ENCODE measurements around the gene PKP1.
"Not testable (repeated sequence)": the region's sequence is repeated elsewhere in the genome, so short reads cannot be mapped to it uniquely, and the experiment has no call there.

PKP1 gene

DNA sequence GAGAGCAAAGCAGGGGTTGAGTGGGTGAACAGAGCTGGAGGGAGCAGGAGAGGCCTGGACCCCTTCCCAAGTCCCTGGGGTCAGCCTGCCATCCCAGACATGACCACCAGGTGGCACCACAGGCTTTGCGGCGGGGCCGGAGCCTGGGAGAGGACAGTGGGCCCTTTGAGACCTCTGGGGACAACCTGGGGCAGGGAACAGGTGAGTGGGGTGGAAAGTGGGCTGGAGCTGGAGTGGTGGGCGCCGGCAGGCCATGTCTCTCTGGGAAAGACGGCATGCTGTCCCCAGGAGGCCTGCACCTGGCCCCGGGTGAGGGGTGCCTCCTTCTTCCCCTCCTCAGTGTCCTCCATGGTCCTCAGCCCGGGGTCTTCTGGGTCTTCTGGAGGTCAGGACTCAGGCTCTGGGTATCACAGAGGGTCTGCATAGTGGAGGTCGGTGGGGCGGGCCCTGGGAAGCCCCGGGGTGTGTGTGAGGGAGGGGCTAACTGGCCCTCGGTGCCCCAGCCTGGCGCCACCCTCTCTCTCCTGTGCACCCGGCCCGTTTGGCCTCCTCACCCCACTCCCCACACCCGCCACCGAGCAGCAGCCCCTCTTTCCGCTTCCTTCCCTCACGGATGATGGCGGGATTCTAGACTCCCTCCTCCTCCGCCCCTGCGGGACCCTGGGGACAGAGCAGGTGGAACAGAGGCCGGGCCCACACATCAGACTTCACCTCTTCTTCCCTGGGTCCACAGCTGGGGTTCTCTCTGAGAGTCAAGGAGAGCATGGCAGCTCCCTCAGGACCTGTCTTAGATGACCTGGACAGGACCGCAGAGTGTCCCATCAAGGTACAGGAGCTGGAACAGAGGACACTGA, 28.5 kb upstream of the PKP1 start:
- TF ChIP-seq, protein P1, sequence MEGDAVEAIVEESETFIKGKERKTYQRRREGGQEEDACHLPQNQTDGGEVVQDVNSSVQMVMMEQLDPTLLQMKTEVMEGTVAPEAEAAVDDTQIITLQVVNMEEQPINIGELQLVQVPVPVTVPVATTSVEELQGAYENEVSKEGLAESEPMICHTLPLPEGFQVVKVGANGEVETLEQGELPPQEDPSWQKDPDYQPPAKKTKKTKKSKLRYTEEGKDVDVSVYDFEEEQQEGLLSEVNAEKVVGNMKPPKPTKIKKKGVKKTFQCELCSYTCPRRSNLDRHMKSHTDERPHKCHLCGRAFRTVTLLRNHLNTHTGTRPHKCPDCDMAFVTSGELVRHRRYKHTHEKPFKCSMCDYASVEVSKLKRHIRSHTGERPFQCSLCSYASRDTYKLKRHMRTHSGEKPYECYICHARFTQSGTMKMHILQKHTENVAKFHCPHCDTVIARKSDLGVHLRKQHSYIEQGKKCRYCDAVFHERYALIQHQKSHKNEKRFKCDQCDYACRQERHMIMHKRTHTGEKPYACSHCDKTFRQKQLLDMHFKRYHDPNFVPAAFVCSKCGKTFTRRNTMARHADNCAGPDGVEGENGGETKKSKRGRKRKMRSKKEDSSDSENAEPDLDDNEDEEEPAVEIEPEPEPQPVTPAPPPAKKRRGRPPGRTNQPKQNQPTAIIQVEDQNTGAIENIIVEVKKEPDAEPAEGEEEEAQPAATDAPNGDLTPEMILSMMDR (IDR thresholded peaks at IDR 0.05; ENCODE audit: borderline replicate concordance, insufficient read depth, low read depth, low read length), result peak; percentile 97
- H3K4me3 ChIP-seq (ENCODE audit: low read depth, low read length), result no peak overlapping the region

DNA sequence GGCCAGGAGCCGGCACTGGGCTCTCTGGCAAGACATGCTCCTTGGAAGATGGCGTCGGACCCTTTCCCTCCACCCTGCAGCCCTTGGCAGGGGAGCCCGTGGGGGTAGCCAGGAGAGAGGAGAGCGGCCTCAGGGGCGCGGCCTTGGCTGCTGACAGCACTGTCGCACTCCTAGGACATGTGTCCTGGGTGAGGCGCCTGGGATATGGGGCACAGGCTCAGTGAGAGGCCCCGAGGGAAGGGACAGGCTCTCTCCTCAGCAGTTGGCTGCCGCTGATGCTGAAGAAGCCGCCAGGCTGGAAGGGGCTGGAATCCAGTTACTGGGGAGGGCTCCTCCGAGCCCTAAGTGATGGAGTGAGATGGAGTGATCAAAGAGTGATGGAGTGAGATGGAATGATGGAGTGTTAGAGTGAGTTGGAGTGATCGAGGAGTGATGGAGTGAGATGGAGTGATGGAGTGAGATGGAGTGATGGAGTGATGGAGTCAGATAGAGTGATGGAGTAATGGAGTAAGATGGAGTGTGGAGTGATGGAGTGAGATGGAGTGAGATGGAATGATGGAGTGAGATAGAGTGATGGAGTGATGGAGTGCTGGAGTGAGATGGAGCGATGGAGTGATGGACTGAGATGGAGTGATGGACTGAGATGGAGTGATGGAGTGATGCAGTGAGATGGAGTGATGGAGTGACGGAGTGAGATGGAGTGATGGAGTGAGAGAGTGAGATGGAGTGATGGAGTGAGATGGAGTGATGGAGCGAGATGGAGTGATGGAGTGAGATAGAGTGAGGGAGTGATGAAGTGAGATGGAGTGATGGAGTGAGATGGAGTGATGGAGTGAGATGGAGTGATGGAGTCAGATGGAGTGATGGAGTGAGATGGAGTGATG, 27.6 kb upstream of the PKP1 start:
- TF ChIP-seq, protein P1 (IDR thresholded peaks at IDR 0.05; ENCODE audit: borderline replicate concordance, insufficient read depth, low read depth, low read length), result no peak
- H3K4me3 ChIP-seq (ENCODE audit: low read depth, low read length), result no peak overlapping the region

DNA sequence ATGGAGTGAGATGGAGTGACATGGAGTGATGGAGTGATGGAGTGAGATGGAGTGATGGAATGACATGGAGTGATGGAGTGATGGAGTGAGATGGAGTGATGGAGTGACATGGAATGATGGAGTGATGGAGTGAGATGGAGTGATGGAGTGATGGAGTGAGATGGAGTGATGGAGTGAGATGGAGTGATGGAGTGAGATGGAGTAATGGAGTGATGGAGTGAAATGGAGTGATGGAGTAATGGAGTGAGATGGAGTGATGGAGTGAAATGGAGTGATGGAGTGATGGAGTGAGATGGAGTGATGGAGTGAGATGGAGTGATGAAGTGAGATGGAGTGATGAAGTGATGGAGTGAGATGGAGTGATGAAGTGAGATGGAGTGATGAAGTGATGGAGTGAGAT, 25.2 kb upstream of the PKP1 start:
- H3K4me3 ChIP-seq (ENCODE audit: low read depth, low read length), result not testable (repeated sequence)

DNA sequence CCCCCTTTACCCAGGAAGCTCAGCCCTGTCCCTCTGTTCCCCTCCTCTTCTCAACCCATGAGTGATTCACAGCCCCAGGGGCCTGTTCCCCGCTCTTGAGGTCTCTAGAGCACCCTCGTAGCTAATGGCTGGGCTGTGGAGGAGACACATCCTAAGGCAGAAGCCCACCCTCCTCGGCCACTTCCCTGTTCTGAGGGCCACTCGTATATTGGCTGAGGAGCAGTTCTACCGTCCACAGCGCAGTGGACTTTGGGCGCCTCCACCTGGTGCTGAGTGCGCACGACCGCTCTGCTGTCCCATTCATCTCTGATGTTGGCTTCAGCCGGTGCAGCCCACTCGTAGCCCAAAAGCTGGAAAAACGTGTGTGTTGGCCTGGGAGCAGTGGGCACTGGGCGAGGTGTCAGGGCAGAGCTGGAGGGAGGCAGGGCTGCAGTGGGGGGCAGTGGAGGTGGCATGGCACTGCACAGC, 24.5 kb upstream of the PKP1 start:
- TF ChIP-seq, protein P1 (IDR thresholded peaks at IDR 0.05; ENCODE audit: borderline replicate concordance, insufficient read depth, low read depth, low read length), result no peak
- H3K4me3 ChIP-seq (ENCODE audit: low read depth, low read length), result no peak overlapping the region

DNA sequence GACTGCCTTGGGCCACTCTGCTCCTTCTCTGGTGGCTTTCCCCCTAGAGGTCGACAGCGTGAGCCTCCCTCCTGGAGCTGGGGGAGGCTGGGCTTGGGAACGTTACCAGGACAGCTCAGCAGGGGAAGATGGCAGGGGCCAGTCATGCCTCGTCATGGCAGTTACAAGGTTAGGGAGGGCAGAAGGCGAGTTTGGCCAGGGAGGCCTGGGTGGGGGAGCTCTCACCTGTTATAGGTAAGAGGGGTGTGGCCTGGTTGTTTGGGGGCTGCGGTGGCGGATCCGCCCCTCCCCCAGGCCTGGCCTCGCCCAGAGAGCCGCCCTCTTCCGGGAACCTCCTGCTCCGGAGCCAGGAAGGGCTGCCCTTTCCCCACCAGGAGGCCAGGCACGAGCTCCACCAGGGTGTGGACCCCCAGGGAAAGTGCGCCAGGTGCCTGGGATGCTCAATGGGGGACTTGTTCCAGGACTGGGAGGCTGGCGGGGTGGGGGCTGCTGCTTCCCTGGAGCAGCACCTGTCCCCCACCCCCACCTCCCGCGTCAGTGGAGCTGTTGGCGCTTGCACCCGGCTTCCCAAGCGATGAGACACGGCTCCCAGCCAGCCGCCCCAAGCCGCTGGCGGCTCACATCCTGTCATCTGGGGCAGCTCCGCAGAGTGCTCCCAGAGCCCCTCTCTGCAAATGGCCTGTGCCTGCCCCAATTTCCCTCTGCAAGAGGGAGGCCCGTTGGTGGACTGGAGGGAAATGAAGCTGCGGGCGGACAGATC, 23.6 kb upstream of the PKP1 start:
- H3K4me3 ChIP-seq (ENCODE audit: low read depth, low read length), result no peak overlapping the region
- TF ChIP-seq, protein P1 (IDR thresholded peaks at IDR 0.05; ENCODE audit: borderline replicate concordance, insufficient read depth, low read depth, low read length), result no peak

DNA sequence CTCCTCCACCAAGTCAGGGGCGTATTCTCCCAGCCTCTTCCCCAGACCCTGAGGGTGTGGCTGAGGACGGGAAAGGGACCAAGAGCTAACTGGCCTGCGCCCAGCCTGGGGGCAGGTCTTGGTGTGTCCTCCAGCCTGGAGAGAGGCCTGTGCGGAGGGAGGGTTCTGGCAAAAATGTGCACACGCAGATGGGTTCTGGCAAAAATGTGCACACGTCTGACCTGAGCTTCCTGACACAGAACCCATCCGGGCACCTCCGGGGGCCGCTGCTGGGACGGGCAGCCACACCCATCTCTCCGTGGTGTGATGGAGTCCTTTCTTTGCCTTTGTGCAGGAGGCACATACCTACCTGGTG, 23.1 kb upstream of the PKP1 start:
- H3K4me3 ChIP-seq (ENCODE audit: low read depth, low read length), result no peak overlapping the region
- TF ChIP-seq, protein P1 (IDR thresholded peaks at IDR 0.05; ENCODE audit: borderline replicate concordance, insufficient read depth, low read depth, low read length), result no peak

Data from GM12875 (cell line).